Stimulated activated CD8-positive, alpha-beta memory T cell treated with anti-CD3 and anti-CD28 coated beads, Interleukin-7, amount 100 ng/mL, for 24 hours (primary cell): Measurements from ENCODE around the gene PARN.

Experiments
- DNase-seq: peaks from one replicate; pipeline ENCODE4 v3.0.0-alpha.2; 2020; ENCODE audit warnings: low read depth

The PARN gene

DNA sequence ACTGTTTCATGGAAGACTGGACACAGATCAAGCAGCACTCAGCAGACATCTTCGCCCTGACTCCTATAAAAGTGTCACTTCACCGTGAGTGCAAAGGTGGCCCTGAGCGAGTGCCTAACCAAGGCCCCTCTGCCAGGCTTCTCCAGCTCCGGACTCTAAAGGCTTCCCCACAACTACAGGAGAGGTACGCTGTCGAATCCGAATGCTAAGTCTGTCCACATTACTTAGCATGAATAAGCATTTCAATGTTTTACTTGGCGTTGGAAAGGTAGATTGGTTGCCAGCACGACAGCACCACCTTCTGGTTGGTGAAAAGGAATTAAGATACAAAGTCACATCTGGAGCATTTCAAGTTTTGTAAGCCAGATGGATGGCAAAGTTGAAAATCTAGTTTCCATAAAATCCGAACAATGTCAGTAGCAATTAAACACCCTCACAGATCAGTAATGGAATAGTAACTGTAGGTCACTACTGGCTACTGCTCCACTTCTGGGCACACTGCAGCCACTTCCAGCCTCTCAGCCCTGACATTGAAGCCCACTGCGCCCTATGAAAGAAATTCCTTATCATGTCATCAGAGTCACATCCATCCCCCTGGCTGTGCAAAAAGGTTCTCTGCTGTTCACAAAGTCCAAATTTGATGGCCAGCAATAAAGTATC is 100.9 kb downstream of the PARN start:
- DNase-seq, result peak; percentile 8

GRCh38 chr16:14528306-14528705 is 101.8 kb downstream of the PARN start:
- no peak for DNase-seq

DNA sequence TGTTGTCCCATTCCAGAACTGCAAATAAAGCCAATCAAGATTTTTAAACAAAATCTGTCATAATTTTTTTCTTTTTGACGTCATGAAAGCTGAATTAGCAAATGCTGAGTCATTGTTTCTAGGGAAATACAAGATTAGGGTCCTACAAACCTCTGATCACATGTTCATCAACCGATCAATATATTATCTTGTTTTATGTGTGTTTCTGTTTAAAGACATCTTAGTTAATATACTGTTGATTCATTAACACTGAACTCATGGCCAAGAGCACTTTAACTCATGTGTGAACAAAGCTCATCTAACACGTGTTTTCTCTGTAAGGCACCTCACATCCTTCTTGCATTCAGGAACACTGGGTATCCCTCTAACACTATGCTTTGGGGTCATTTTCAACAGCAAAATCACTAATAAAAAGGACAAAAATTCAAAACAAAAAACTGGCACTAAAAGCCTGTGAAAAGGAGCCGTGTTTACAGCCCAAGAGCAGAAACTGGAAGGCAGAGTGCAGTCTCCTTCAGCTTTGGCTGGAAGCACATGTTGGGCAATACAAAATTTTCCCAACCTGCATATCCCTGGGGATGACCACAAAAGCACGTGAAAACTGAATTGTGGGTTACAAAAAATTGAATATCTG is 102.5 kb downstream of the PARN start:
- DNase-seq, result no peak

DNA sequence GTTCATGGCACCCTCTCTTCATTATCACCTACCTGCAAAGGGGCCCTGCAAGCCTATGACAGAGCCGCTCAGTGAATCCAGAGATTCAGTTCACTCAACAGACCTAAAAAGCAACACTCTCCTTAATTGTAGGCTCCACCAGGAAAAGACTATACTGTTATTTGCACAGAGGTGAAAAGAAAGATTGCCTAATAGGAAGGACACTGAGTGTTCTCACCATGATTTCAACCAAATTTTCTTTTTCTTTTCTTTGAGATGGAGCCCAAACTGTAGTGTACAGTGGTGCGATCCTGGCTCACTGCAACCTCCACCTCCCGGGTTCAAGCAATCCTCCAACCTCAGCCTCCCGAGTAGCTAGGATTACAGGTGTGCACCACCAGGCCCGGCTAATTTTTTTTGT is 104.5 kb downstream of the PARN start:
- no peak for DNase-seq

- no peak for DNase-seq
Observed at GRCh38 chr16:14524979-14525378, 105.1 kb downstream of the PARN start.

- DNase-seq, result no peak
Observed at GRCh38 chr16:14523632-14524031, 106.4 kb downstream of the PARN start.

DNA sequence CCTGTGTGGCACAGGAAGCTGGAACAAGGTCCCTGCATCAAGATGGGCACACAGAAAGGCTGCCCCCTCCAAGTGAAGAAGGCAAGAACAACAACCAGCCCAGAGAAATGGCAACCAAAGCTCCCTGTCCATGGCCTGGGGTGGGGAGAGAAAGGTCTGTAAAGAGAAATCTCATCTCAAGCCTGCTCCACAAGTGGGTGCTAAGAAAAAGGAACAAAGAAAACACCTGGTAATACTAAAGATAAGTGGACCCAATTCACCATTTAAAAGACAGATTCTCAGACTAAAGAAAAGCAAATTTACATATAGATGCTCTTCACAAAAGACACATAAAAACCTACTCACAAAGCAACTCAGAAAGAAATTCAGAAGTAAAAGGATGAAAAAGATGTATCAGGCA is 107.4 kb downstream of the PARN start:
- no peak for DNase-seq

DNA sequence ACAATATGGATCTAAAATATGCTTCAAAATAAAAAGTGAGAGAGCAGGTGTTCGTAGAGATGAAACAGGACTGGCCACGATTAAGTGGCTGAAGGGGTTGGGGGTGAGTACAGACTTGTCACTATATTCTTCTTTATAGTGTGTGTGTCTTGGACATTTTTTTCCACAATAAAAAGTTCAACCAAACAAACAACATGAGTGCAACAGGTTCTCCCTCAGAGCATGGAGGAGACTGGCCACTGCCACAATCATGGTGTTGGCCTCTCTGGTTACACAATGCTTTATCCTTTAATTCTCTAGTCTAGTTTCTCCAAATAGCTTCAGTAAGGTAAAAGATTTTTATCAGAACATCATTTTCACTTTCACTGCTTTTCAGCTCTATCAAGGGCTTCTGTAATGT is 109.3 kb downstream of the PARN start:
- DNase-seq, result no peak

DNA sequence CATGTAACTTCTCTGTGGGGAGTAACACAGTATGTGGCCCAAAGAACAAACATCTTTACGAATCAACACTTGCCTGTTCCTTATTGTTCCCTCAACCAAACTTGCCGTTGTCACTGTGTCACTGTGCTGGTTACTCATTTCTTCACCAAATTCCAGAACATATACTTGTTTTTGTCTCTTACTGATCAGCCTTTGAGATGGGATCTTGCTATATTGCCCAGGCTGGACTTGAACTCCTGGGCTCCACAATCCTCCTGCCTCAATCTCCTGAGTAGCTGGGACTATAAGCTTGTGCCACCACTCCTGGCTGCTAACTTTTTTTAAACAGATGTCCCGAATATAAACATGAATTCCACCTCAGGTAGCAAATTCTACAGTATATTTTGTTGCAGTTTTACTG is 115.1 kb downstream of the PARN start:
- DNase-seq, result no peak

DNA sequence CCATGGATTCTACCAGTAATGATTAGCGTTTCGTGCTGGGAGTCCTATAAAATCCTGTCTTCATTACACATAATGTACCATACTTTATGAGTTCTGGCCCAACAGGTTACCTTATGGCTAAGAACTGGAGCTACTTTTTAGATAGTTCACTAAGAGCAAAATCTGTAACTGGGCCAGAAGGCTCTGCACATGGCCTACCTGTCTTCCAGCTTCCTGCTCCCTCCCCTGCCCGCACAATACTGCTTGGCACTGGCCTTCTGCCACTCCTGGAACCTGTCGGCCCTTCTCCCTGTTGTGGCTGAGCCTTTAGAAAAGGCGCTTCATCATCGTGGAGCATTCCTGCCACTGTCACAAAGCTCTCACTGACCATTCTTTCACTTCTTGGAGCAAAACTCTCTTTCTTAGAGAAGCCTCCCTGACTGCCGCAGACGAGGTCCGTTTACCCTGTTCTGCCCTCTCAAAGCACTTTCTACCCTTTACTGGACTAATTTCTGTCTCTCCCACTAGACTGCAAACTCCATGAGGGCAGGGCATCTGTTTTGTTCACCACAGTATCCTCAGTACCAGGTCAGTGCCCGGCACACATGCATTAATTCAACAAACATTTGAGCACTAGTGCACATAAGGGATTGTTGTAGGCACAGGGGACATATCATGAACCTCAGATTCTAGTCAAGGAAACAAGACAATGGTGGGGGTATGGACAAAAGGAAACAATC is 116.5 kb downstream of the PARN start:
- DNase-seq, result no peak

GRCh38 chr16:14511800-14512135 is 118.3 kb downstream of the PARN start:
- no peak for DNase-seq

GRCh38 chr16:14510939-14511799 is 118.9 kb downstream of the PARN start:
- no peak for DNase-seq

DNA sequence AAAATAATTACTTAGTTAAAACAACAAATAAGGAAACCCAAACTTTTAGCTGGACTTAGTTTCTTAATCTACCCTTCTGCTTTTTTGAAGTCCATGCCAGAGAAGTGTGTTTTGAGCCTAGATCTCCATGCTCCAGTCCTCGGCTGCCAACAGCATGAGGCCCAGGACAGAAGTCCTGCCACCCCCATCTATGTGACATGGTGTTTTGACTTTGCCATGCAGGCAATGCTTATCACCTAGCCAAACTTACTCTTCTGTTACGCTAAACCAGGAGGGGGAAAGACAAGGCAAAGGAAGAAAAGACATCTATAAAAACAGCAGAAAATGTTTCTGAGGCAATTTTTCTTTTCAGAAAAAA is 119.5 kb downstream of the PARN start:
- no peak for DNase-seq

DNA sequence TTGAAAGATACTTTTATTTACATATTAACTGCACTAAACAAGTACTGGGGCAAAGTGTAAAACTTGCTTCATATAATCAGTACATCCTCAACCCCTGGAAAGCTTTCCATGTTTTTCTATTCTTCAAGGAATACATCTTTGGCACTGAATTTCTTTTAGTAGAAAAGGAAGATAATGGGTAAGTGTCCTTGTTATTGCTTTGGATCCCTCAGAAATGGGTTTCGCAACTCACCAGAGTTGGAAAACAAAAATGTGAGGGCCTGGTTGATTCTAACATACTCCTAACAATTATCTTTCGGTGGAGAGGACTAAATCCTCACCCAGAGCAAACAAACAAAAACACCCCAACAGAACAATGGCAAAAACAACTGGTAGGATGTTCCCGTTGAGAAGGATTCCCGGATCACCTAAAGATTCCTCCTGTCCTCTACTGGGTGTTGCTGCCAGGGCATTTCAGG is 120.4 kb downstream of the PARN start:
- no peak for DNase-seq

- no peak for DNase-seq
Observed at GRCh38 chr16:14509055-14509454, 121.0 kb downstream of the PARN start.

- DNase-seq, result no peak
Observed at GRCh38 chr16:14505846-14506245, 124.2 kb downstream of the PARN start.

DNA sequence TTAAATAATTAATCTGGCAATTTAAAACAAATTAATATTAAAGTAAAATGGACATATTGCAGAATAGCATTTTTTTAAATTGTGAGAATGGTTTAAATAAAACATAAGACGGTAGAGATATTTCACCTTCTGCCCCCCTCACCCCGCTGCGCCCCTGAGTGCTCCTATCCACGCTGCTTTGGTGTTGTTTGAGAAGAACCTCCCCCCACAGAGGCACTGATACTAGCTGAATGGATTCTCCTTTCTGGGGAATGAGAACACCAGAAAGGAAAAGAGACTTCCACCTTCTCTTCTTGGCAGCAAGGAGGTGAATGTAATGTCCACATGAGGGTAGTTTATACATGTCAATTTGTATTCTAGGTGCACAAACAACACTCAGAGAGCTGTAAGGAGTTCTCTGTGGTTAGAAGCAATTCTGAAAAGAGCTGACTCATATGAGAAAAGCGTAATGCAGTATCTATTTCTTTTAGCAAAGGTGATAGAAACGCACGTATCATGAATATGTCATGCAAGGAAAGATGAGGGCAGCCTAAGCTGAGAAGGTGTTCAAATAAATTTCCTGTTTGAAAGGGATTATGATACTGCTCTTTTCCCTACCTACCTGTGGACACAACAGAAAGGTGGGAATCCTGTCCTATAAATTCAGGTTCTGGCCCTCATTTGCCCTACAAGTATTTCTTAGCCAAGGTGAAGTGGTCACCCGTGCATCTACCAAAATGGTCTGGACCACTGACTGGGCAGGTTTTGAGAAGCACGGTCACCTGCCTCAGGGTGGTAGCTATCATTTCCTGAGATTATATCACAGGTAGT is 126.9 kb downstream of the PARN start:
- no peak for DNase-seq

- DNase-seq, result no peak
Observed at GRCh38 chr16:14502256-14502875, 127.7 kb downstream of the PARN start.

- DNase-seq, result no peak
Observed at GRCh38 chr16:14501331-14502255, 128.5 kb downstream of the PARN start.

DNA sequence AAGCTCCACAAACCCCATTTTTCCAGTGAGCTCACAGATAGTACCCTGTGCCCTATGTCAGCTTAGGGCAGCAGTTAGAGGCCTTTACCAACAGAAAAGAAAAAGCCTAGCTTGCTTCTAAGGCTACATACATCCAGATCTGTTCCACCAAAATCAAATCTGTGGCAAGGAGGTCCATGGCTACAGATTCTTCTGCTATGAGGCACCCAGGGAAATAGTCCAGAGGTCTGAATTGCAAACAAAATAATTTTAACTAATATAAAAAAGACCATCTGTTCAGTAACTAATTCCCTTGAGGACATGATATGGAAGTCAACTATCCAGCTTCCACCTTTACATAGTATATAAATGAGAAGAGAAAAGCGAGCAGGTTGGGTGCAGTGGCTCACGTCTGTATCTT is 129.3 kb downstream of the PARN start:
- DNase-seq, result no peak
